Uterus (tissue), 2 donors: Measurements from ENCODE around the gene INO80.

Source experiments
- POLR2A ChIP-seq, 2 donors: fragments of 450-650 bp; IDR thresholded peaks; one replicate each; pipeline ENCODE4 v1.6.1; 2016; ENCODE audit warnings: antibody characterized with exemption in 2 of 2, mild to moderate bottlenecking in 1 of 2, moderate library complexity in 1 of 2
- TF ChIP-seq, protein P1 (sequence below), 4 experiments: fragments of 200-600 bp in 2 of 4; fragments of 450-650 bp in 2 of 4; sonication (generic) in 2 of 4; IDR thresholded peaks; one replicate each; pipeline ENCODE4 v1.5.1; 2016 to 2019; ENCODE audit warnings: antibody characterized with exemption in 4 of 4, mild to moderate bottlenecking in 2 of 4, moderate library complexity in 1 of 4

- TF ChIP-seq, protein P1, sequence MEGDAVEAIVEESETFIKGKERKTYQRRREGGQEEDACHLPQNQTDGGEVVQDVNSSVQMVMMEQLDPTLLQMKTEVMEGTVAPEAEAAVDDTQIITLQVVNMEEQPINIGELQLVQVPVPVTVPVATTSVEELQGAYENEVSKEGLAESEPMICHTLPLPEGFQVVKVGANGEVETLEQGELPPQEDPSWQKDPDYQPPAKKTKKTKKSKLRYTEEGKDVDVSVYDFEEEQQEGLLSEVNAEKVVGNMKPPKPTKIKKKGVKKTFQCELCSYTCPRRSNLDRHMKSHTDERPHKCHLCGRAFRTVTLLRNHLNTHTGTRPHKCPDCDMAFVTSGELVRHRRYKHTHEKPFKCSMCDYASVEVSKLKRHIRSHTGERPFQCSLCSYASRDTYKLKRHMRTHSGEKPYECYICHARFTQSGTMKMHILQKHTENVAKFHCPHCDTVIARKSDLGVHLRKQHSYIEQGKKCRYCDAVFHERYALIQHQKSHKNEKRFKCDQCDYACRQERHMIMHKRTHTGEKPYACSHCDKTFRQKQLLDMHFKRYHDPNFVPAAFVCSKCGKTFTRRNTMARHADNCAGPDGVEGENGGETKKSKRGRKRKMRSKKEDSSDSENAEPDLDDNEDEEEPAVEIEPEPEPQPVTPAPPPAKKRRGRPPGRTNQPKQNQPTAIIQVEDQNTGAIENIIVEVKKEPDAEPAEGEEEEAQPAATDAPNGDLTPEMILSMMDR (IDR thresholded peaks at IDR 0.05), result no peak
- TF ChIP-seq POLR2A (IDR thresholded peaks at IDR 0.05), result no peak
Measured at GRCh38 chr15:41004490-41004889, 111.6 kb downstream of the INO80 start.
